Stomach (tissue), 9 donors: ENCODE data around the gene NPIPA3. TPM values are rescaled to one million over a fixed set of nuclear protein-coding genes. Genes with fewer than 3 reads are reported as not detected.
"Not testable (repeated sequence)": the region's sequence is repeated elsewhere in the genome, so short reads cannot be mapped to it uniquely, and the experiment has no call there.

Experiments used
- DNase-seq, 2 donors: peaks; one replicate each; pipeline versions ENCODE4 v3.0.0 to v3.0.0-alpha.2; 2013 to 2019
- H3K27ac ChIP-seq, 5 donors: fragments of 200-600 bp in 4 of 5; sonication (generic) in 4 of 5; one replicate each; pipeline ENCODE4 v1.5.1; 2013 to 2019; ENCODE audit warnings: mild to moderate bottlenecking in 1 of 5, moderate library complexity in 1 of 5
- H3K27me3 ChIP-seq, 3 donors: fragments of 200-600 bp; sonication (generic); one replicate each; pipeline ENCODE4 v1.5.1; 2017 to 2019; ENCODE audit warnings: mixed run types in 1 of 3
- H3K36me3 ChIP-seq, 4 donors: fragments of 200-600 bp; sonication (generic); 1 replicate in 3 of 4; 2 replicates in 1 of 4; pipeline ENCODE4 v1.5.1; 2016 to 2019
- H3K4me1 ChIP-seq, 4 donors: fragments of 200-600 bp; sonication (generic); one replicate each; pipeline ENCODE4 v1.5.1; 2016 to 2019
- H3K4me3 ChIP-seq, 4 donors: fragments of 200-600 bp; sonication (generic) in 3 of 4; one replicate each; pipeline ENCODE4 v1.5.1; 2016 to 2019; ENCODE audit warnings: mild to moderate bottlenecking in 1 of 4
- H3K9me3 ChIP-seq, 4 donors: fragments of 200-600 bp; sonication (generic); one replicate each; pipeline ENCODE4 v1.5.1; 2016 to 2019
- CTCF ChIP-seq, 7 experiments: fragments of 450-650 bp in 4 of 7; fragments of 200-600 bp in 3 of 7; sonication (generic) in 3 of 7; IDR thresholded peaks; one replicate each; pipeline ENCODE4 v1.5.1; 2016 to 2019; ENCODE audit warnings: antibody characterized with exemption in 7 of 7, control low read depth in 2 of 7, mild to moderate bottlenecking in 1 of 7
- EP300 ChIP-seq: sonication (generic); formaldehyde crosslinking; IDR thresholded peaks from one replicate; pipeline ENCODE4 v1.6.1; 2017; ENCODE audit warnings: antibody characterized with exemption
- POLR2A ChIP-seq, 4 donors: fragments of 450-650 bp; IDR thresholded peaks; one replicate each; pipeline ENCODE4 v1.6.1; 2016; ENCODE audit warnings: antibody characterized with exemption in 4 of 4, control low read depth in 2 of 4, mild to moderate bottlenecking in 1 of 4, moderate library complexity in 1 of 4
- POLR2AphosphoS5 ChIP-seq, 3 donors: sonication (generic); formaldehyde crosslinking; IDR thresholded peaks; one replicate each; pipeline ENCODE4 v1.6.1; 2016; ENCODE audit warnings: antibody characterized with exemption in 3 of 3
- WGBS, 5 donors: extraction: QIAGEN DNeasy Blood & Tissue Kit in 3 of 5; methylation state at CpG; one replicate each; pipeline versions ENCODE4 v1.1.5 to v1.1.7; 2013 to 2018; 5-methylcytosine and 5-hydroxymethylcytosine counted together
- intact Hi-C: fragments of 100-400 bp; cut with DNase I; formaldehyde crosslinking; loops from one replicate; pipeline ENCODE4 v1.15.1; 2023; ENCODE audit warnings: low total_unique reads
- polyA plus RNA-seq, 3 donors: library from polyadenylated mRNA; stranded (reverse); fragments of 200-250 nt; gene quantifications; one replicate each; pipeline ENCODE4 v1.2.3, GENCODE V29; 2013
- total RNA-seq, 5 donors: library from RNA; depleted of rRNA; stranded (reverse); fragments of >200 nt; gene quantifications; one replicate each; pipeline versions ENCODE4 v1.1.0 to v1.2.3, GENCODE V29; 2014 to 2016
- donor health status: healthy with polysubstance abuse.
- donor health status: Bipolar disorder and iron deficiency.
- donor health status: healthy.

Gene NPIPA3
- total and polyA plus RNA-seq, 8 donors: 0.90 to 1.7 TPM; not detected in 6

DNA sequence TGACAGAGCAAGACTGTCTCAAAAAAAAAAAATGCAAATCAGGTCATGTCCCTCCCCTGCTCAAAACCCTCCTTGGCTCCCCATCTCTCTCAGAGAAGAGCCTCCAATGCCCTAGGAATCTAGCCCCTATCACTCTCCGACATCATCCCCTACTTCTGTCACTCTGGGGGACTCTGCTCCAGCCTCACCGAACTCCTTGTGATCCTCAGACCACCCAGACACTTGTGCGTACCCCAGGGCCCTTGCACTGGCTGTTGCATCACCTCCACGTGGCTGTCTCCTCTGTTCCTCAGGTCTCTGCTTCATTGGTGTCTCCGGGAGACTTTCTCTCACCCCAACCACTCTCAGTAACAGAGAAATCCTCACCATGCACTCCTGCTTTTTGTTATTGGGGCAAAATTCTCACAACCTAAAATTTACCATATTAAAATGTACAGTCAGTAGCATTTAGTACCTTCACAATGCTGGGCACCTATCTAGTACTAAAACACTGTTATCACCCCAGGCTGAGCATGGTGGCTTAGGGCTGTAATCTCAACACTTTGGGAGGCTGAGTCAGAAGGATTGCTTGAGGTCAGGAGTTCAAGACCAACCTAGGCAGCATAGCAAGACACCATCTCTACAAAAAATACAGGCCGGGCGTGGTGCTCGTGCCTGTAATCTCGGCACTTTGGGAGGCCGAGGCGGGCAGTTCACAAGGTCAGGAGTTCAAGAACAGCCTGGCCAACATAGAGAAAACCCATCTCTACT is 24.3 kb upstream of the NPIPA3 start:
- TF ChIP-seq POLR2AphosphoS5 (IDR thresholded peaks at IDR 0.05): no peak
- Histone ChIP-seq H3K4me1 (no peaks in the 10 kb centered on the region), H3K4me3 (no peak overlapping the region), H3K9me3 (no peaks in the 10 kb centered on the region), H3K27ac (no peak overlapping the region), H3K27me3 (peaks cover 0 to 5% (median 0%) of the 10 kb centered on the region in 3 donors), H3K36me3 (no peaks in the 10 kb centered on the region)
- intact Hi-C loops: no loop called here
- DNase-seq: no peak
- WGBS, 5 donors: 71 to 82% (median 80%) methylated on average over 11 of the region's 11 CpGs

DNA sequence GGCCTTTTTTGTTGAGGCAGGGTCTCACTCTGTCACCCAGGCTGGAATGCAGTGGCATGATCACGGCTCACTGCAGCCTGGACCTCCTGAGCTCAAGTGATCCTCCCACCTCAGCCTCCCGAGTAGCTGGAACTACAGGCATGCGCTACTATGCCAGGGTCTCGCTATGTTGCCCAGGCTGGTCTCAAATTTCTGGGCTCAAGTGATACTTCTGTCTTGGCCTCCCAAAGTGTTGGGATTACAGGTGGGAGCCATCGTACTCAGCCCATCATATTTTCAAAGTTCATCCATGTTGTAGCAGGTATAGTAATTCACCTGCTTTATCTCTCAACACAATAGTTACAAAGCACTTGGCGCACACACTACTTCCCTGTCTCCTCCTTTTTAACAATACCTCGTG is 22.8 kb upstream of the NPIPA3 start:
- H3K4me1 ChIP-seq, H3K9me3 ChIP-seq, DNase-seq, H3K27me3 ChIP-seq, H3K27ac ChIP-seq, H3K4me3 ChIP-seq, intact Hi-C loops, H3K36me3 ChIP-seq: not testable (repeated sequence)
- WGBS, 5 donors: 81 to 87% (median 81%) methylated on average over 7 of the region's 7 CpGs

GRCh38 chr16:14681115-14681514 is 22.1 kb upstream of the NPIPA3 start:
- Histone ChIP-seq H3K4me3 (no peak overlapping the region), H3K4me1 (no peaks in the 10 kb centered on the region), H3K27ac (no peak overlapping the region), H3K9me3 (no peaks in the 10 kb centered on the region), H3K36me3 (no peaks in the 10 kb centered on the region), H3K27me3 (peaks cover 0 to 5% (median 0%) of the 10 kb centered on the region in 3 donors)
- no peak for TF ChIP-seq CTCF (IDR thresholded peaks at IDR 0.05)
- TF ChIP-seq POLR2AphosphoS5 (IDR thresholded peaks at IDR 0.05): no peak
- TF ChIP-seq EP300: no peak
- TF ChIP-seq POLR2A (IDR thresholded peaks at IDR 0.05): no peak
- DNase-seq: no peak
- intact Hi-C loops: no loop called here
- WGBS, 5 donors: 91 to 96% (median 94%) methylated on average over 4 of the region's 4 CpGs

- Histone ChIP-seq H3K27ac (no peak overlapping the region), H3K27me3 (peaks cover 0 to 5% (median 0%) of the 10 kb centered on the region in 3 donors), H3K36me3 (no peaks in the 10 kb centered on the region), H3K4me1 (no peaks in the 10 kb centered on the region), H3K9me3 (no peaks in the 10 kb centered on the region), H3K4me3 (no peak overlapping the region)
- no peak for DNase-seq
- no peak for TF ChIP-seq POLR2AphosphoS5 (IDR thresholded peaks at IDR 0.05)
- no peak for TF ChIP-seq CTCF (IDR thresholded peaks at IDR 0.05)
- no peak for TF ChIP-seq POLR2A (IDR thresholded peaks at IDR 0.05)
- no peak for TF ChIP-seq EP300
- intact Hi-C loops: no loop called here
- WGBS, 5 donors: 88 to 93% (median 92%) methylated on average over 8 of the region's 8 CpGs
These were observed 21.1 kb upstream of the NPIPA3 start for GRCh38 chr16:14682121-14682520.

- H3K9me3 ChIP-seq, intact Hi-C loops, H3K27me3 ChIP-seq, H3K27ac ChIP-seq, H3K4me1 ChIP-seq, H3K4me3 ChIP-seq, DNase-seq, H3K36me3 ChIP-seq: not testable (repeated sequence)
- 80 to 87% (median 81%) methylated on average over 15 of the region's 15 CpGs for WGBS, 5 donors
These were observed 17.1 kb upstream of the NPIPA3 start for GRCh38 chr16:14685870-14686793.

DNA sequence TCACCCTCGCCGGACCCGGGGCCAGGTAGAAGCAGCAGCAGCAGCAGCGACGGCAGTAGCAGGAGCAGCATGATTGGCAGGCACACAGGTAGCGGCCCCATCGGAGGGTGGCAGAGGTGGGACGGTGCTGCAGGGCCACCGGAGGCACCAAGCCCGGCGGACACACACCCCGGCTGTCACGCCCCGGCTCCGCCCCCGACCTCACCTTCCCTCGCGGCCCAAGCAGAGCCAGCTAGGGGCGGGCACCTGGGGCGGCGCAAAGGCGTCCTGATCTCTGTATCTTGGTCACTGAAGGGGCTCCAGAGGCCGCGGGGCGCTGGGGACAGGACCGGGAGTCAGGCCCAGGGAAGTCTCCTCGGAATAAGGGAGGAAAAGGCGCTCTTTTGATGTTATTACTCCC is 9.1 kb upstream of the NPIPA3 start, which contains the start of gene PLA2G10:
Gene PLA2G10 (minus strand): TSS at position 180 of the 400 bp plus-strand sequence. CDS start 79 bp downstream, at position 101.
- H3K4me3 ChIP-seq, H3K4me1 ChIP-seq, intact Hi-C loops, DNase-seq, H3K27me3 ChIP-seq, H3K36me3 ChIP-seq, H3K9me3 ChIP-seq, H3K27ac ChIP-seq: not testable (repeated sequence)
- no CpG with 5 or more reads among the region's 28 CpGs for WGBS, 5 donors

GRCh38 chr16:14701859-14702258 is 1.4 kb upstream of the NPIPA3 start:
- WGBS, 5 donors: 3 to 53% (median 27%) methylated on average over 1 to 2 of the region's 7 CpGs; no CpG with 5 or more reads in 2 of the 5 donors
- H3K4me3 ChIP-seq, H3K27ac ChIP-seq, DNase-seq, H3K36me3 ChIP-seq, H3K9me3 ChIP-seq, H3K4me1 ChIP-seq, intact Hi-C loops, H3K27me3 ChIP-seq: not testable (repeated sequence)

DNA sequence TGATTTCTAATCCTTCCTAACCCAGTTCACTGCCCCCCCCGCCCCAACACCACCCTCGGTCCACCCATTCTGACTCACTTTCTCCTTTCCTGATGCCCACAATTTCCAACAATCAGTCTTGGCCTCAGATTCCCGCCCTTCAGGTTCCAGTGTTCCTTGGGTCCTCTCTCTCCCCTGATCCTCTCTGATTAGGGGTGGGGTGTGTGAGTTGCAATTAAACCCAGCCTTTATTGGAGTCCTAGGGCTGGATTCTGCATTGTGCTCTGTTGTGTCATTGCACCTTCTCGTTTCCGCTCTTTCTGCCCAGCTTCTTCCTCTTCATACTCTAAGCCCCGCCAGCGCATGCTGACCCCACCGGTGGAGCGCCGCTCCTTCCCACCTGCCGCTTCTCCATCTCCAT is 539 bp upstream of the NPIPA3 start:
- DNase-seq, H3K36me3 ChIP-seq, H3K27me3 ChIP-seq, intact Hi-C loops, H3K27ac ChIP-seq, H3K4me3 ChIP-seq, H3K9me3 ChIP-seq, H3K4me1 ChIP-seq: not testable (repeated sequence)
- WGBS, 5 donors: no CpG with 5 or more reads among the region's 11 CpGs

GRCh38 chr16:14733233-14733632 is 30.0 kb downstream of the NPIPA3 start:
- not testable (repeated sequence) for H3K27me3 ChIP-seq
- no CpG with 5 or more reads among the region's 28 CpGs for WGBS, 5 donors

More at GRCh38 chr16:14733233-14733632, 30.0 kb downstream of the NPIPA3 start:
- H3K4me1 ChIP-seq, H3K36me3 ChIP-seq, H3K9me3 ChIP-seq, intact Hi-C loops, H3K4me3 ChIP-seq, H3K27ac ChIP-seq, DNase-seq: not testable (repeated sequence)
